OCI-LY1 (cell line): ENCODE measurements around the gene GABBR2.

Source experiments
- H2AFZ ChIP-seq: fragments of 200-600 bp; sonication (generic), shearing (Covaris generic); 2 replicates; pipeline ENCODE4 v1.6.0; 2014; ENCODE audit warnings: antibody characterized with exemption, mild to moderate bottlenecking, low read length
- H3F3A ChIP-seq: fragments of 200-600 bp; sonication (generic), shearing (Covaris generic); 2 replicates; pipeline ENCODE4 v1.6.0; 2014; ENCODE audit warnings: mild to moderate bottlenecking, antibody characterized with exemption, low read length, moderate library complexity; ENCODE audit not compliant: insufficient read depth
- H3K27ac ChIP-seq: fragments of 200-600 bp; sonication (generic); 2 replicates; pipeline ENCODE4 v1.5.1; 2014; ENCODE audit warnings: low read length, mixed run types, mild to moderate bottlenecking, low read depth; ENCODE audit not compliant: poor library complexity, severe bottlenecking
- H3K27me3 ChIP-seq: fragments of 200-600 bp; sonication (generic); 2 replicates; pipeline ENCODE4 v1.6.0; 2014; ENCODE audit warnings: antibody characterized with exemption, mild to moderate bottlenecking, low read length, moderate library complexity; ENCODE audit not compliant: insufficient read depth
- H3K36me3 ChIP-seq: fragments of 200-600 bp; sonication (generic); 2 replicates; pipeline ENCODE4 v1.6.1; 2014; ENCODE audit warnings: mild to moderate bottlenecking, antibody characterized with exemption, low read length, moderate library complexity, mixed read lengths; ENCODE audit not compliant: insufficient read depth
- H3K4me1 ChIP-seq: fragments of 200-600 bp; sonication (generic); 2 replicates; pipeline ENCODE4 v1.5.1; 2014; ENCODE audit warnings: mild to moderate bottlenecking, low read length, moderate library complexity; ENCODE audit not compliant: insufficient read depth, severe bottlenecking
- H3K4me2 ChIP-seq: fragments of 200-600 bp; sonication (generic), shearing (Covaris generic); 2 replicates; pipeline ENCODE4 v1.6.1; 2014; ENCODE audit warnings: low read length
- H3K4me3 ChIP-seq: fragments of 200-600 bp; sonication (generic); 2 replicates; pipeline ENCODE4 v1.5.1; 2014; ENCODE audit warnings: low read length, low read depth, mild to moderate bottlenecking, mixed read lengths; ENCODE audit not compliant: poor library complexity, severe bottlenecking
- H3K79me2 ChIP-seq: fragments of 200-600 bp; shearing (Covaris generic); 2 replicates; pipeline ENCODE4 v1.6.1; 2016; ENCODE audit warnings: mixed run types, low read length, mixed read lengths; ENCODE audit not compliant: insufficient read depth
- H3K9ac ChIP-seq: fragments of 200-600 bp; sonication (generic), shearing (Covaris generic); 2 replicates; pipeline ENCODE4 v1.6.1; 2014; ENCODE audit warnings: mild to moderate bottlenecking, low read length, mixed read lengths
- H3K9me2 ChIP-seq: fragments of 200-600 bp; sonication (generic), shearing (Covaris generic); 2 replicates; pipeline ENCODE4 v1.6.1; 2014; ENCODE audit warnings: low read depth, mild to moderate bottlenecking, low read length, mixed read lengths
- H3K9me3 ChIP-seq: fragments of 200-600 bp; shearing (Covaris generic); 2 replicates; pipeline ENCODE4 v1.6.1; 2014; ENCODE audit warnings: low read length, mixed read lengths
- H4K20me1 ChIP-seq: fragments of 200-600 bp; sonication (generic), shearing (Covaris generic); 2 replicates; pipeline ENCODE4 v1.6.0; 2016; ENCODE audit warnings: mild to moderate bottlenecking, low read length; ENCODE audit not compliant: insufficient read depth
- CTCF ChIP-seq: fragments of 200-600 bp; sonication (generic), shearing (Covaris generic); IDR thresholded peaks from 2 replicates; pipeline ENCODE4 v1.5.1; 2017; ENCODE audit warnings: mild to moderate bottlenecking, antibody characterized with exemption, low read length, moderate library complexity, mixed read lengths
- EZH2 ChIP-seq: fragments of 200-600 bp; sonication (generic), shearing (Covaris generic); IDR thresholded peaks from 2 replicates; pipeline ENCODE4 v1.8.0; 2017; ENCODE audit warnings: borderline replicate concordance, mixed run types, mild to moderate bottlenecking, antibody characterized with exemption, low read length, moderate library complexity, mixed read lengths

GABBR2 gene

GRCh38 chr9:98732801-98733200 is 24.1 kb upstream of the GABBR2 start:
- no peaks in the 10 kb centered on the region for H3K27me3 ChIP-seq
- H3K4me2 ChIP-seq = no peak overlapping the region
- no peak overlapping the region for H3K9ac ChIP-seq
- H3K36me3 ChIP-seq = 0 out of 2 replicates have a peak, but pooled peaks cover 14% of the 10 kb centered on the region
- H3K4me3 ChIP-seq = no peak overlapping the region
- H3K27ac ChIP-seq = no peak overlapping the region
- H2AFZ ChIP-seq = no peak overlapping the region
- no peaks in the 10 kb centered on the region for H4K20me1 ChIP-seq
- H3F3A ChIP-seq = no peaks in the 10 kb centered on the region
- no peaks in the 10 kb centered on the region for H3K4me1 ChIP-seq
- TF ChIP-seq CTCF (no peak), EZH2 (no peak)
- no peaks in the 10 kb centered on the region for H3K9me2 ChIP-seq
- no peaks in the 10 kb centered on the region for H3K79me2 ChIP-seq
- H3K9me3 ChIP-seq = no peaks in the 10 kb centered on the region

GRCh38 chr9:98732091-98732490 is 23.4 kb upstream of the GABBR2 start:
- 0 out of 2 replicates have a peak, but pooled peaks cover 14% of the 10 kb centered on the region for H3K36me3 ChIP-seq
- H3K27me3 ChIP-seq = no peaks in the 10 kb centered on the region
- H3K27ac ChIP-seq = no peak overlapping the region
- H3K9ac ChIP-seq = no peak overlapping the region
- H3K4me3 ChIP-seq = no peak overlapping the region
- peaks cover 3% of the 10 kb centered on the region for H3K4me1 ChIP-seq
- H3K4me2 ChIP-seq = no peak overlapping the region
- no peaks in the 10 kb centered on the region for H3K79me2 ChIP-seq
- H4K20me1 ChIP-seq = no peaks in the 10 kb centered on the region
- TF ChIP-seq EZH2 (no peak), CTCF (no peak)
- no peaks in the 10 kb centered on the region for H3F3A ChIP-seq
- H3K9me3 ChIP-seq = no peaks in the 10 kb centered on the region
- no peaks in the 10 kb centered on the region for H3K9me2 ChIP-seq
- H2AFZ ChIP-seq = no peak overlapping the region

- Histone ChIP-seq H3K9me2 (no peaks in the 10 kb centered on the region), H3K27me3 (no peaks in the 10 kb centered on the region), H3F3A (no peaks in the 10 kb centered on the region), H4K20me1 (no peaks in the 10 kb centered on the region), H3K4me3 (no peak overlapping the region), H2AFZ (no peak overlapping the region), H3K9ac (no peak overlapping the region), H3K79me2 (no peaks in the 10 kb centered on the region), H3K36me3 (0 out of 2 replicates have a peak, but pooled peaks cover 8% of the 10 kb centered on the region), H3K9me3 (no peaks in the 10 kb centered on the region), H3K4me2 (no peak overlapping the region), H3K27ac (no peak overlapping the region), H3K4me1 (peaks cover 11% of the 10 kb centered on the region)
- no peak for TF ChIP-seq EZH2
- no peak for TF ChIP-seq CTCF
Measured at GRCh38 chr9:98730871-98731270, 22.1 kb upstream of the GABBR2 start.
